NT2/D1 (cell line): ENCODE measurements around the gene HCN4.

Experiments used
- SUZ12 ChIP-seq: IDR thresholded peaks from 2 replicates; pipeline ENCODE4 v1.6.1; 2011; ENCODE audit not compliant: insufficient read length, insufficient read depth; ENCODE audit errors: extremely low read depth
- YY1 ChIP-seq: IDR thresholded peaks from 2 replicates; pipeline ENCODE4 v1.6.1; 2011; ENCODE audit not compliant: insufficient read length, insufficient read depth
- ZNF274 ChIP-seq: IDR thresholded peaks from 2 replicates; pipeline ENCODE4 v1.6.1; 2011; ENCODE audit warnings: mild to moderate bottlenecking, low read depth, low read length

DNA sequence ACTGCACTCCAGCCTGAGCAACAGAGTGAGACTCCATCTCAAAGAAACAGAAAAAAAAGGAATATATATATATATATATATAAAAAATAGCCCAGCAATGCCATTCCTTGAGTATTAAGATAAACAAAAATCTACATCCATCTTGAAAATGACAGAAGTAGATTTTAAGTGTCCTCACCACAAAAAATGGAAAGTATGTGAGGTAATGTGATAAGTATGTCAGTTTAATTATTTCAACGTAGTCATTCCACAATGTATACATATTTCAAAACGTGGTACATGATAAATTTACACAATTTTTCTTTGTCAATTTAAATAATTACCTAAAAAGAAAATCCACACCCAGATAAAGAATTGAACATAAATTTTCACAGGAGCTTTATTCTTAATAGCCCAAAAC lies 54.9 kb downstream of the HCN4 start:
- TF ChIP-seq YY1 (no peak), SUZ12 (no peak), ZNF274 (no peak)
